GM10248 (cell line): ENCODE measurements around the gene TNRC18.

ENCODE experiments used
- CTCF ChIA-PET: fragments of 300-600 bp; sonication (Branson Sonifier 250); formaldehyde crosslinking; extraction: SDS; loops from one replicate; lab custom pipeline; 2021; ENCODE audit warnings: antibody characterized with exemption; lab: Yijun Ruan, JAX
- POLR2A ChIA-PET: fragments of 350-650 bp; sonication (Branson Sonifier 250); formaldehyde crosslinking; extraction: SDS; loops from one replicate; lab custom pipeline; 2020; ENCODE audit warnings: antibody characterized with exemption; lab: Yijun Ruan, JAX
- DNase-seq: peaks from one replicate; pipeline ENCODE4 v3.0.0; 2012; ENCODE audit errors: extremely low spot score
- TF ChIP-seq, protein P1 (sequence below): IDR thresholded peaks from 2 replicates; pipeline ENCODE4 v1.5.1; 2012; ENCODE audit warnings: mild to moderate bottlenecking, low read depth; ENCODE audit errors: extremely low read depth, missing control alignments, control extremely low read depth

TNRC18 gene

GRCh38 chr7:5469375-5470166 is 45.9 kb upstream of the TNRC18 start:
- ChIA-PET POLR2A (no interaction called here), CTCF (no interaction called here)
- TF ChIP-seq, protein P1, sequence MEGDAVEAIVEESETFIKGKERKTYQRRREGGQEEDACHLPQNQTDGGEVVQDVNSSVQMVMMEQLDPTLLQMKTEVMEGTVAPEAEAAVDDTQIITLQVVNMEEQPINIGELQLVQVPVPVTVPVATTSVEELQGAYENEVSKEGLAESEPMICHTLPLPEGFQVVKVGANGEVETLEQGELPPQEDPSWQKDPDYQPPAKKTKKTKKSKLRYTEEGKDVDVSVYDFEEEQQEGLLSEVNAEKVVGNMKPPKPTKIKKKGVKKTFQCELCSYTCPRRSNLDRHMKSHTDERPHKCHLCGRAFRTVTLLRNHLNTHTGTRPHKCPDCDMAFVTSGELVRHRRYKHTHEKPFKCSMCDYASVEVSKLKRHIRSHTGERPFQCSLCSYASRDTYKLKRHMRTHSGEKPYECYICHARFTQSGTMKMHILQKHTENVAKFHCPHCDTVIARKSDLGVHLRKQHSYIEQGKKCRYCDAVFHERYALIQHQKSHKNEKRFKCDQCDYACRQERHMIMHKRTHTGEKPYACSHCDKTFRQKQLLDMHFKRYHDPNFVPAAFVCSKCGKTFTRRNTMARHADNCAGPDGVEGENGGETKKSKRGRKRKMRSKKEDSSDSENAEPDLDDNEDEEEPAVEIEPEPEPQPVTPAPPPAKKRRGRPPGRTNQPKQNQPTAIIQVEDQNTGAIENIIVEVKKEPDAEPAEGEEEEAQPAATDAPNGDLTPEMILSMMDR, result no peak
- no peak for DNase-seq

GRCh38 chr7:5467645-5468044 is 44.0 kb upstream of the TNRC18 start:
- TF ChIP-seq, protein P1, result no peak
- no peak for DNase-seq
- CTCF ChIA-PET, result no interaction called here
- POLR2A ChIA-PET, result no interaction called here

- no peak for DNase-seq
- ChIA-PET CTCF (no interaction called here), POLR2A (interaction anchor here (0.6 kb wide), 1 partner anchor 32 kb away, joined by 11 read pairs; no protein-coding TSS in a partner anchor)
- TF ChIP-seq, protein P1, result no peak
Measured at GRCh38 chr7:5466551-5466950, 42.9 kb upstream of the TNRC18 start.

- ChIA-PET CTCF (interaction anchor here (2.2 kb wide), 1 partner anchor 12 kb away, joined by 5 read pairs; no protein-coding TSS in a partner anchor), POLR2A (no interaction called here)
- TF ChIP-seq, protein P1, result no peak
- no peak for DNase-seq
Measured at GRCh38 chr7:5463031-5463430, 39.4 kb upstream of the TNRC18 start.

GRCh38 chr7:5462216-5462615 is 38.6 kb upstream of the TNRC18 start:
- CTCF ChIA-PET, result interaction anchor here (2.2 kb wide), 1 partner anchor 11 kb away, joined by 5 read pairs; no protein-coding TSS in a partner anchor
- TF ChIP-seq, protein P1, result no peak
- POLR2A ChIA-PET, result no interaction called here
- DNase-seq, result no peak

DNA sequence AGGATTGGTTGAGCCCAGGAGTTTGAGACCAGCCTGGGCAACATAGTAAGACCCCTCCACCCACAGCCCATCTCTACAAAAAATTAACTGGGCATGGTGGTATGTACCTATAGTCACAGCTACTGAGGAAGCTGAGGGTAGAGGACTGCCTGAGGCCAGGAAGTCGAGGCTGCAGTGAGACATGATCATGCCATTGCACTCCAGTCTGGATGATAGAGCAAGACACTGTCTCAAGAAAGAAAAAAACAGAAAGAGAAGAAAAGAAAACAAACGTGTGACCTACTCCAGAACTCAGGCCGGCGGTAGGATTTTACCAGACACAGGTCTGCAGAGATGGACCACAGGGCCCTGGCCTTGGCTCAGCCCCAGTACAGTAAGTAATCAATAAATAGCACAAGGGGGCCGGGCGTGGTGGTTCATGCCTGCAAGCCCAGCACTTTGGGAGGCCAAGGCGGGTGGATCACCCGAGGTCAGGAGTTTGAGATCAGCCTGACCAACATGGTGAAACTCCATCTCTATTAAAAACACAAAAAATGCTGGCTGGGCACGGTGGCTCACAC is 35.4 kb upstream of the TNRC18 start:
- CTCF ChIA-PET, result no interaction called here
- DNase-seq, result no peak
- POLR2A ChIA-PET, result no interaction called here
- TF ChIP-seq, protein P1, result no peak
